Muscle of arm (tissue), 14 donors: ENCODE results near the gene HMGXB3. TPM values are rescaled to one million over a fixed set of nuclear protein-coding genes. Genes with fewer than 3 reads are reported as not detected.

Experiments
- DNase-seq: peaks from one replicate; pipeline ENCODE4 v3.0.0-alpha.2; 2013
- long read RNA-seq, 11 donors: transcript quantifications; one replicate each; lab custom pipeline, GENCODE V29; 2026
- polyA plus RNA-seq, 12 donors: library from polyadenylated mRNA; unstranded; fragments of 120-200 nt; gene quantifications; one replicate each; pipeline ENCODE4 v1.2.1, GENCODE V29; 2013; ENCODE audit not compliant: insufficient read length in 12 of 12

The HMGXB3 gene
- polyA plus RNA-seq = 10 to 100 TPM in 11 of 12 donors, not detected in 1; 12.0 to 32.2 (median 16.3) TPM
- long read RNA-seq, donor 1, full-length matches to known transcripts = 1 of 7 reads
- long read RNA-seq, donor 1, partial matches to known transcripts = 6 of 7 reads
- long read RNA-seq, donor 1, other reads (novel, unspliced or antisense) = 0 of 7 reads
- long read RNA-seq, donor 2, partial matches to known transcripts = 49 of 49 reads
- long read RNA-seq, donor 2, other reads (novel, unspliced or antisense) = 0 of 49 reads
- long read RNA-seq, donor 3, partial matches to known transcripts = 0 of 1 reads
- long read RNA-seq, donor 3, other reads (novel, unspliced or antisense) = 0 of 1 reads
- long read RNA-seq, donor 4 = 0 reads
- long read RNA-seq, donor 5, full-length matches to known transcripts = 1 of 6 reads
- long read RNA-seq, donor 5, partial matches to known transcripts = 5 of 6 reads
- long read RNA-seq, donor 5, other reads (novel, unspliced or antisense) = 0 of 6 reads
- long read RNA-seq, donor 6, full-length matches to known transcripts = 2 of 2 reads
- long read RNA-seq, donor 6, partial matches to known transcripts = 0 of 2 reads
- long read RNA-seq, donor 6, other reads (novel, unspliced or antisense) = 0 of 2 reads
- long read RNA-seq, donor 7 = 0 reads
- long read RNA-seq, donor 8 = 0 reads
- long read RNA-seq, donor 9, full-length matches to known transcripts = 1 of 1 reads
- long read RNA-seq, donor 9, partial matches to known transcripts = 0 of 1 reads
- long read RNA-seq, donor 9, other reads (novel, unspliced or antisense) = 0 of 1 reads
- long read RNA-seq, donor 10 = 0 reads
- long read RNA-seq, donor 11, full-length matches to known transcripts = 1 of 1 reads
- long read RNA-seq, donor 11, partial matches to known transcripts = 0 of 1 reads
- long read RNA-seq, donor 11, other reads (novel, unspliced or antisense) = 0 of 1 reads

- DNase-seq = peak; percentile 95
These were observed at the start of gene HMGXB3, which contains the start of gene TIGD6 for GRCh38 chr5:150000256-150000989. TSS of gene HMGXB3 (plus strand) at chr5:150000739. CDS start at chr5:150004853, 4,114 bp downstream. TSS of gene TIGD6 (minus strand) at chr5:150000654. CDS start at chr5:149996348, 4,306 bp downstream.

- DNase-seq = no peak
These were observed 49.3 kb upstream of the HMGXB3 start for GRCh38 chr5:149951138-149951749.

GRCh38 chr5:149953436-149954121 is 47.0 kb upstream of the HMGXB3 start:
- DNase-seq = no peak

- no peak for DNase-seq
These were observed 45.7 kb upstream of the HMGXB3 start for GRCh38 chr5:149954798-149955197.

GRCh38 chr5:149956685-149957084 is 43.9 kb upstream of the HMGXB3 start:
- no peak for DNase-seq

- no peak for DNase-seq
These were observed 42.7 kb upstream of the HMGXB3 start for GRCh38 chr5:149957855-149958254.

GRCh38 chr5:149959406-149960236 is 40.9 kb upstream of the HMGXB3 start:
- peak; percentile 14 for DNase-seq

GRCh38 chr5:149960272-149961185 is 40.0 kb upstream of the HMGXB3 start, which contains the start of gene SLC26A2:
TSS of gene SLC26A2 (plus strand) at chr5:149960758. CDS start at chr5:149977653, 16,895 bp downstream.
- DNase-seq = peak; percentile 97

- DNase-seq = no peak
These were observed 39.3 kb upstream of the HMGXB3 start for GRCh38 chr5:149961186-149961685.

GRCh38 chr5:149961957-149962409 is 38.6 kb upstream of the HMGXB3 start:
- peak; percentile 20 for DNase-seq

GRCh38 chr5:149962601-149963300 is 37.8 kb upstream of the HMGXB3 start:
- no peak for DNase-seq

- no peak for DNase-seq
These were observed 36.8 kb upstream of the HMGXB3 start for GRCh38 chr5:149963729-149964128.

GRCh38 chr5:149966946-149967345 is 33.6 kb upstream of the HMGXB3 start:
- DNase-seq = no peak

- DNase-seq = no peak
These were observed 31.2 kb upstream of the HMGXB3 start for GRCh38 chr5:149969181-149969930.

- DNase-seq = no peak
These were observed 25.1 kb upstream of the HMGXB3 start for GRCh38 chr5:149975409-149975808.

GRCh38 chr5:149979896-149980295 is 20.6 kb upstream of the HMGXB3 start:
- no peak for DNase-seq

- DNase-seq = no peak
These were observed 19.3 kb upstream of the HMGXB3 start for GRCh38 chr5:149981206-149981605.
